K562 (cell line): Measurements from ENCODE around the gene DOP1A. TPM values are rescaled to one million over a fixed set of nuclear protein-coding genes. Genes with fewer than 3 reads are reported as not detected.

ENCODE experiments used
- ATAC-seq: fragments of 200-7000 bp; cut with Tn5 transposase; 3 replicates; pipeline ENCODE4 v1.9.1; 2020; ENCODE audit warnings: moderate library complexity
- BruUV-seq: library from RNA; stranded (reverse); fragments of 400-500 nt; replicated peaks from 2 replicates; lab custom pipeline; 2021; lab: Mats Ljungman, UMichigan
- CTCF ChIA-PET: fragments of 300-600 bp; formaldehyde crosslinking; extraction: SDS; loops from one replicate; lab custom pipeline; 2021; ENCODE audit warnings: low intra/inter-chr PET ratio; lab: Yijun Ruan, JAX
- POLR2A ChIA-PET: fragments of 300-600, 350-650 bp; sonication (Branson Sonifier 250); formaldehyde crosslinking; extraction: SDS; loops from one replicate; lab custom pipeline; 2021; ENCODE audit warnings: antibody characterized with exemption, inconsistent platforms; lab: Yijun Ruan, JAX
- DNase-seq, 4 experiments: peaks; one replicate each; pipeline versions ENCODE4 v3.0.0 to v3.0.0-alpha.2; 2011 to 2018; ENCODE audit warnings: low spot score in 3 of 4, mixed read lengths in 3 of 4; ENCODE audit errors: extremely low read depth in 1 of 4
- FAIRE-seq: peaks from 2 replicates; lab custom pipeline; 2011; peaks lifted over from hg19 to GRCh38; lab: Jason Lieb, UNC
- H2AFZ ChIP-seq: 2 replicates; pipeline ENCODE4 v1.6.0; 2011; ENCODE audit warnings: low read depth, low read length, control low read depth, inconsistent platforms
- H3K27ac ChIP-seq: fragments of 200-600 bp; 3 replicates; pipeline ENCODE4 v1.8.0; 2011; ENCODE audit warnings: low read depth, mild to moderate bottlenecking, control low read depth, inconsistent platforms, low read length, moderate library complexity, mixed read lengths; ENCODE audit errors: extremely low read depth
- H3K27me3 ChIP-seq, 2 experiments: fragments of 300-600 bp in 1 of 2; 2 replicates in 1 of 2; 3 replicates in 1 of 2; pipeline versions ENCODE4 v1.6.0 to v1.8.0; 2011; ENCODE audit warnings: inconsistent platforms in 2 of 2, low read length in 2 of 2, mild to moderate bottlenecking in 1 of 2, mixed read lengths in 1 of 2, moderate library complexity in 1 of 2; ENCODE audit not compliant: control insufficient read depth in 2 of 2, insufficient read depth in 2 of 2
- H3K36me3 ChIP-seq: fragments of 300-600 bp; 3 replicates; pipeline ENCODE4 v1.8.0; 2011; ENCODE audit warnings: mild to moderate bottlenecking, low read length, inconsistent platforms; ENCODE audit not compliant: control insufficient read depth, insufficient read depth
- H3K4me1 ChIP-seq, 2 experiments: fragments of 200-600 bp in 1 of 2; replicated peaks in 1 of 2; 2 replicates in 1 of 2; 3 replicates in 1 of 2; pipeline versions ENCODE4 v1.5.1 to v1.8.0; 2011; ENCODE audit warnings: inconsistent platforms in 2 of 2, low read length in 2 of 2, mild to moderate bottlenecking in 1 of 2, mixed read lengths in 1 of 2, moderate library complexity in 1 of 2; ENCODE audit not compliant: control insufficient read depth in 2 of 2, insufficient read depth in 2 of 2
- H3K4me2 ChIP-seq: 2 replicates; pipeline ENCODE4 v1.6.1; 2011; ENCODE audit warnings: low read length, control low read depth, inconsistent platforms, mixed read lengths; ENCODE audit not compliant: insufficient read depth
- H3K4me3 ChIP-seq: fragments of 200-600 bp; sonication (generic), shearing (Covaris generic); 2 replicates; pipeline ENCODE4 v1.5.1; 2016; ENCODE audit warnings: control low read depth, inconsistent platforms
- H3K79me2 ChIP-seq: fragments of 200-600 bp; 3 replicates; pipeline ENCODE4 v1.8.0; 2011; ENCODE audit warnings: low read length, inconsistent platforms; ENCODE audit not compliant: control insufficient read depth, insufficient read depth
- H3K9ac ChIP-seq, 2 experiments: 2 replicates each; pipeline versions ENCODE4 v1.6.0 to v1.6.1; 2011; ENCODE audit warnings: low read depth in 2 of 2, low read length in 2 of 2, control low read depth in 1 of 2, inconsistent platforms in 1 of 2, mild to moderate bottlenecking in 1 of 2, mixed read lengths in 1 of 2; ENCODE audit not compliant: insufficient read depth in 1 of 2
- H3K9me1 ChIP-seq: one replicate; pipeline ENCODE4 v1.6.0; 2011; ENCODE audit warnings: inconsistent platforms, mild to moderate bottlenecking, low read length, moderate library complexity; ENCODE audit not compliant: control insufficient read depth, insufficient read depth
- H3K9me3 ChIP-seq: replicated peaks from 2 replicates; pipeline ENCODE4 v1.5.1; 2011; ENCODE audit warnings: low read depth, low read length, inconsistent platforms; ENCODE audit not compliant: control insufficient read depth, insufficient read depth
- H4K20me1 ChIP-seq: replicated peaks from 2 replicates; pipeline ENCODE4 v1.6.1; 2011; ENCODE audit warnings: low read length, inconsistent platforms, mixed read lengths; ENCODE audit not compliant: control insufficient read depth, insufficient read depth
- BACH1 ChIP-seq: fragments of 200-800 bp; sonication (Bioruptor generic); IDR thresholded peaks from 2 replicates; pipeline ENCODE4 v1.6.1; 2016; ENCODE audit warnings: missing genetic modification characterization, missing compliant biosample characterization
- CXXC5 ChIP-seq: fragments of 250-450 bp; sonication (Bioruptor Pico); IDR thresholded peaks from 2 replicates; pipeline ENCODE4 v1.8.0; 2022; ENCODE audit warnings: inconsistent platforms, mild to moderate bottlenecking, moderate library complexity
- HDAC2 ChIP-seq: fragments of 450-650 bp; IDR thresholded peaks from 2 replicates; pipeline ENCODE4 v1.6.1; 2016; ENCODE audit warnings: mild to moderate bottlenecking
- MYNN ChIP-seq, 2 experiments: sonication (generic); formaldehyde crosslinking in 1 of 2; IDR thresholded peaks; 2 replicates each; pipeline versions ENCODE4 v1.5.0 to v1.6.1; 2016 to 2020; ENCODE audit warnings: antibody characterized with exemption in 1 of 2, missing genetic modification reagents in 1 of 2
- NUFIP1 ChIP-seq: fragments of 450-650 bp; IDR thresholded peaks from 2 replicates; pipeline ENCODE4 v1.6.1; 2018; ENCODE audit not compliant: partially characterized antibody
- PYGO2 ChIP-seq: fragments of 450-650 bp; IDR thresholded peaks from 2 replicates; pipeline ENCODE4 v1.6.1; 2016; ENCODE audit warnings: mild to moderate bottlenecking, missing genetic modification characterization, moderate library complexity, missing compliant biosample characterization
- RBM25 ChIP-seq: fragments of 200-400 bp; formaldehyde crosslinking; IDR thresholded peaks from 2 replicates; pipeline ENCODE4 v1.6.1; 2018; ENCODE audit warnings: low read length, low read depth, moderate library complexity; ENCODE audit not compliant: severe bottlenecking
- RFX7 ChIP-seq: fragments of 250-450 bp; sonication (Bioruptor Pico); IDR thresholded peaks from 2 replicates; pipeline ENCODE4 v1.5.1; 2021; ENCODE audit warnings: mild to moderate bottlenecking
- TOE1 ChIP-seq, 2 experiments: fragments of 450-650 bp in 1 of 2; sonication (generic) in 1 of 2; formaldehyde crosslinking in 1 of 2; IDR thresholded peaks; 2 replicates each; pipeline versions ENCODE4 v1.7.1 to v1.8.0; 2016 to 2022; ENCODE audit warnings: borderline replicate concordance in 2 of 2, mild to moderate bottlenecking in 2 of 2, antibody characterized with exemption in 1 of 2, inconsistent platforms in 1 of 2, low read depth in 1 of 2, missing genetic modification reagents in 1 of 2, moderate library complexity in 1 of 2
- USF1 ChIP-seq: sonication (generic); formaldehyde crosslinking; IDR thresholded peaks from 2 replicates; pipeline ENCODE4 v1.9.0; 2022; ENCODE audit warnings: mild to moderate bottlenecking, missing genetic modification reagents
- XRCC4 ChIP-seq: IDR thresholded peaks from one replicate; pipeline ENCODE4 v1.6.1; 2011; ENCODE audit not compliant: insufficient read depth, insufficient read length; ENCODE audit errors: extremely low read depth
- XRCC5 ChIP-seq: fragments of 200-400 bp; formaldehyde crosslinking; IDR thresholded peaks from 2 replicates; pipeline ENCODE4 v1.6.1; 2017; ENCODE audit warnings: low read depth, mild to moderate bottlenecking, low read length
- ZBTB26 ChIP-seq: fragments of 450-650 bp; formaldehyde crosslinking; IDR thresholded peaks from 2 replicates; pipeline ENCODE4 v1.4.0; 2022; ENCODE audit warnings: missing genetic modification characterization
- ZNF384 ChIP-seq: IDR thresholded peaks from 2 replicates; pipeline ENCODE4 v1.6.1; 2012; ENCODE audit warnings: low read depth, low read length, improper control_type of control experiment
- ZNF584 ChIP-seq: fragments of 200-800 bp; sonication (Bioruptor generic); IDR thresholded peaks from 2 replicates; pipeline ENCODE4 v1.6.1; 2016; ENCODE audit warnings: low read depth, mild to moderate bottlenecking, missing genetic modification characterization, missing compliant biosample characterization
- ZNF785 ChIP-seq: fragments of 250-450 bp; sonication (Bioruptor Pico); IDR thresholded peaks from 2 replicates; pipeline ENCODE4 v1.4.0; 2020; ENCODE audit warnings: mild to moderate bottlenecking
- WGBS: fragments of 100-300 bp; shearing (Covaris generic); methylation state at CpG from one replicate; pipeline ENCODE4 v1.1.6; 2016; ENCODE audit warnings: low coverage, mixed read lengths; ENCODE audit not compliant: insufficient coverage; ENCODE audit errors: missing lambda C conversion rate; 5-methylcytosine and 5-hydroxymethylcytosine counted together
- in situ Hi-C: fragments of 300-500 bp; cut with MboI; formaldehyde crosslinking; loops from 4 replicates; pipeline ENCODE4 v1.15.0; 2018; ENCODE audit warnings: inconsistent platforms, mixed read lengths
- intact Hi-C: fragments of 100-400 bp; cut with micrococcal nuclease; formaldehyde crosslinking; loops from 2 replicates; pipeline ENCODE4 v1.14.2; 2022
- polyA plus RNA-seq, 8 experiments: library from polyadenylated mRNA; depleted of rRNA in 4 of 8; stranded (reverse) in 5 of 8; unstranded in 3 of 8; fragments of >200 nt; fragmentation: Nextera tagmentation in 2 of 8; fragmentation: Illumina TruSeq in 1 of 8; extraction: Ambion mirVana in 2 of 8; extraction: Trizol in 1 of 8; gene quantifications; 2 replicates each; pipeline versions ENCODE4 v1.2.1 to v1.2.3, GENCODE V29; 2011 to 2014; ENCODE audit warnings: inconsistent platforms in 1 of 8, missing spikeins in 1 of 8
- total RNA-seq, 7 experiments: library from RNA; depleted of rRNA in 6 of 7; stranded (reverse); fragments of >200 nt in 6 of 7; fragmentation: Illumina TruSeq in 2 of 7; extraction: Trizol in 2 of 7; gene quantifications; 2 replicates each; pipeline versions ENCODE4 v1.2.1 to v1.2.3, GENCODE V29; 2011 to 2021; ENCODE audit warnings: low replicate concordance in 1 of 7
- TF ChIP-seq, protein P1 (sequence below): fragments of 450-650 bp; formaldehyde crosslinking; IDR thresholded peaks from 2 replicates; pipeline ENCODE4 v1.4.0; 2022; ENCODE audit warnings: mild to moderate bottlenecking, moderate library complexity
- TF ChIP-seq, protein P2 (sequence below): fragments of 450-650 bp; IDR thresholded peaks from 2 replicates; pipeline ENCODE4 v1.6.1; 2016; ENCODE audit warnings: antibody characterized with exemption

Gene DOP1A
- total and polyA plus RNA-seq, 9 of the 15 experiments (the other 6 are each of a cell fraction or from before 2014, with no cell fraction given): 0.75 to 10.5 (median 4.4) TPM

GRCh38 chr6:83185096-83185495 lies 117.6 kb downstream of the DOP1A start:
- BruUV-seq: no TSS peak
- no peak overlapping the region for H3K27ac ChIP-seq
- FAIRE-seq: no peak
- H3K4me3 ChIP-seq: no peak overlapping the region
- no peak for DNase-seq
- ATAC-seq: no peak
- H3K4me1 ChIP-seq: no peaks in the 10 kb centered on the region; a peak in 1 of 5 replicates
- WGBS: 100% methylated on average over 2 of the region's 2 CpGs
- H2AFZ ChIP-seq: no peak overlapping the region
- no peaks in the 10 kb centered on the region for H4K20me1 ChIP-seq
- in situ Hi-C loops: loop anchor here (25.0 kb wide), 1 partner anchor 948 kb away; the partner anchor contains the start of gene IBTK
- ChIA-PET CTCF (no interaction called here), POLR2A (interaction anchor here (0.8 to 2.7 kb wide), 4 partner anchors 11 to 25 kb away, joined by 3 to 8 read pairs (median 4); no protein-coding TSS in a partner anchor)
- H3K27me3 ChIP-seq: no peaks in the 10 kb centered on the region
- H3K9ac ChIP-seq: no peak overlapping the region
- intact Hi-C loops: no loop called here
- H3K79me2 ChIP-seq: peaks cover 13% of the 10 kb centered on the region; the same call in 2 of the 3 replicates
- peaks cover 85% of the 10 kb centered on the region for H3K36me3 ChIP-seq
- H3K4me2 ChIP-seq: no peak overlapping the region
- no peaks in the 10 kb centered on the region for H3K9me1 ChIP-seq
- H3K9me3 ChIP-seq: no peaks in the 10 kb centered on the region
- TF ChIP-seq, protein P1, sequence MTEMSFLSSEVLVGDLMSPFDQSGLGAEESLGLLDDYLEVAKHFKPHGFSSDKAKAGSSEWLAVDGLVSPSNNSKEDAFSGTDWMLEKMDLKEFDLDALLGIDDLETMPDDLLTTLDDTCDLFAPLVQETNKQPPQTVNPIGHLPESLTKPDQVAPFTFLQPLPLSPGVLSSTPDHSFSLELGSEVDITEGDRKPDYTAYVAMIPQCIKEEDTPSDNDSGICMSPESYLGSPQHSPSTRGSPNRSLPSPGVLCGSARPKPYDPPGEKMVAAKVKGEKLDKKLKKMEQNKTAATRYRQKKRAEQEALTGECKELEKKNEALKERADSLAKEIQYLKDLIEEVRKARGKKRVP (CRISPR knock-in tag): no peak
- TF ChIP-seq XRCC4 (no peak), USF1 (CRISPR knock-in tag) (no peak), TOE1 (IDR thresholded peaks at IDR 0.05; ENCODE audit: borderline replicate concordance) (no peak), TOE1 (CRISPR knock-in tag; IDR thresholded peaks at IDR 0.05; ENCODE audit: borderline replicate concordance, low read depth) (no peak), ZNF785 (CRISPR knock-in tag) (no peak), XRCC5 (no peak), MYNN (IDR thresholded peaks at IDR 0.05) (no peak), MYNN (CRISPR knock-in tag; IDR thresholded peaks at IDR 0.05) (no peak), CXXC5 (CRISPR knock-in tag) (no peak), BACH1 (tag) (no peak), RFX7 (CRISPR knock-in tag) (no peak), NUFIP1 (no peak), RBM25 (no peak), ZNF384 (no peak), ZNF584 (CRISPR knock-in tag) (no peak), ZBTB26 (no peak), HDAC2 (no peak), PYGO2 (no peak)
- TF ChIP-seq, protein P2, sequence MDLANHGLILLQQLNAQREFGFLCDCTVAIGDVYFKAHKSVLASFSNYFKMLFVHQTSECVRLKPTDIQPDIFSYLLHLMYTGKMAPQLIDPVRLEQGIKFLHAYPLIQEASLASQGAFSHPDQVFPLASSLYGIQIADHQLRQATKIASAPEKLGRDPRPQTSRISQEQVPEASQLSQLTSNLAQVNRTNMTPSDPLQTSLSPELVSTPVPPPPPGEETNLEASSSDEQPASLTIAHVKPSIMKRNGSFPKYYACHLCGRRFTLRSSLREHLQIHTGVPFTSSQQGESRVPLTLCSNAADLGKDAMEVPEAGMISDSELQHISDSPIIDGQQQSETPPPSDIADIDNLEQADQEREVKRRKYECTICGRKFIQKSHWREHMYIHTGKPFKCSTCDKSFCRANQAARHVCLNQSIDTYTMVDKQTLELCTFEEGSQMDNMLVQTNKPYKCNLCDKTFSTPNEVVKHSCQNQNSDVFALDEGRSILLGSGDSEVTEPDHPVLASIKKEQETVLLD: no peak
